ENCODE results near the gene TMEM45B. TPM values are rescaled to one million over a fixed set of nuclear protein-coding genes. Genes with fewer than 3 reads are reported as not detected.

The TMEM45B gene
- total and polyA plus RNA-seq, 2 of the 13 experiments (the other 11 are each of a cell fraction or from before 2014, with no cell fraction given): 29.1 to 181 TPM

- TF ChIP-seq NCOA2 (CRISPR knock-in tag; IDR thresholded peaks at IDR 0.05) (peak; percentile 78), ZFP1 (CRISPR knock-in tag; IDR thresholded peaks at IDR 0.05) (no peak), FOXK1 (CRISPR knock-in tag; IDR thresholded peaks at IDR 0.05; ENCODE audit: borderline replicate concordance, low read depth) (peak; percentile 11; the same call in 1 of the 2 replicates), SNAPC2 (CRISPR knock-in tag; IDR thresholded peaks at IDR 0.05) (peak; percentile 56; the same call in 1 of the 2 replicates), ZEB1 (IDR thresholded peaks at IDR 0.05; ENCODE audit: insufficient replicate concordance, low read depth) (peak; percentile 97), ZNF761 (CRISPR knock-in tag; conservative IDR thresholded peaks at IDR 0.05) (no peak), MAX (IDR thresholded peaks at IDR 0.05) (peak; percentile 58), IRF1 (CRISPR knock-in tag; IDR thresholded peaks at IDR 0.05; ENCODE audit: low read depth) (no peak), NR1H2 (CRISPR knock-in tag; IDR thresholded peaks at IDR 0.05; ENCODE audit: borderline replicate concordance, low read depth) (no peak), DRAP1 (CRISPR knock-in tag; IDR thresholded peaks at IDR 0.05) (peak; percentile 50; the same call in 1 of the 2 replicates), NFIC (IDR thresholded peaks at IDR 0.05; ENCODE audit: low read length) (peak; percentile 97), ATF2 (CRISPR knock-in tag; IDR thresholded peaks at IDR 0.05) (peak; percentile 31; the same call in 1 of the 2 replicates), TEAD3 (CRISPR knock-in tag; optimal IDR thresholded peaks at IDR 0.05; ENCODE audit: borderline replicate concordance) (peak; percentile 83), ZNF878 (CRISPR knock-in tag; IDR thresholded peaks at IDR 0.05) (peak; percentile 71; the same call in 1 of the 2 replicates), TFE3 (CRISPR knock-in tag; IDR thresholded peaks at IDR 0.05) (peak; percentile 61; the same call in 1 of the 2 replicates), ZIK1 (CRISPR knock-in tag; IDR thresholded peaks at IDR 0.05; ENCODE audit: borderline replicate concordance, low read depth) (no peak), FOXJ3 (CRISPR knock-in tag; IDR thresholded peaks at IDR 0.05; ENCODE audit: borderline replicate concordance) (no peak), ZNF816 (CRISPR knock-in tag; IDR thresholded peaks at IDR 0.05; ENCODE audit: borderline replicate concordance) (peak; percentile 45; the same call in 1 of the 2 replicates), ZFP36L1 (CRISPR knock-in tag; IDR thresholded peaks at IDR 0.05) (peak; percentile 71; the same call in 1 of the 2 replicates), AGO1 (IDR thresholded peaks at IDR 0.05; ENCODE audit: low read depth, low read length, poor library complexity, severe bottlenecking) (no peak), MAFF (IDR thresholded peaks at IDR 0.05; ENCODE audit: low read depth, low read length) (peak; percentile 95), HOXA7 (CRISPR knock-in tag; IDR thresholded peaks at IDR 0.05) (no peak), ATF7 (IDR thresholded peaks at IDR 0.05) (no peak), ATF7 (CRISPR knock-in tag; IDR thresholded peaks at IDR 0.05) (no peak)
Measured at GRCh38 chr11:129828301-129828836, 12.7 kb downstream of the TMEM45B start (continued).
